HG03565 (cell line): ENCODE data around the gene MLPH.
"Not testable (repeated sequence)": the region's sequence is repeated elsewhere in the genome, so short reads cannot be mapped to it uniquely, and the experiment has no call there.

Experiments used
- ATAC-seq: cut with Tn5 transposase; IDR thresholded peaks from one replicate; pipeline ENCODE4 v1.9.1; 2021; ENCODE audit warnings: mild to moderate bottlenecking, moderate library complexity; ENCODE audit not compliant: unreplicated experiment

MLPH gene

GRCh38 chr2:237577956-237578870 is 91.2 kb downstream of the MLPH start:
- no peak for ATAC-seq

- ATAC-seq: no peak
Observed at GRCh38 chr2:237581326-237581725, 94.3 kb downstream of the MLPH start.

GRCh38 chr2:237581751-237582746 is 95.0 kb downstream of the MLPH start:
- ATAC-seq: no peak

- ATAC-seq: no peak
Observed at GRCh38 chr2:237583385-237584295, 96.6 kb downstream of the MLPH start.

- ATAC-seq: no peak
Observed at GRCh38 chr2:237585590-237586221, 98.7 kb downstream of the MLPH start.

GRCh38 chr2:237588044-237588696 is 101.1 kb downstream of the MLPH start:
- ATAC-seq: no peak

- no peak for ATAC-seq
Observed at GRCh38 chr2:237590272-237591140, 103.5 kb downstream of the MLPH start, which contains the start of gene RAB17. Gene RAB17, minus strand, starts transcription at chr2:237590734. Its CDS starts 4,580 bp downstream, at chr2:237586154.

GRCh38 chr2:237591141-237591881 is 104.3 kb downstream of the MLPH start:
- no peak for ATAC-seq

GRCh38 chr2:237592425-237592980 is 105.5 kb downstream of the MLPH start:
- ATAC-seq: no peak

- ATAC-seq: no peak
Observed at GRCh38 chr2:237593036-237593435, 106.0 kb downstream of the MLPH start.

GRCh38 chr2:237593596-237594320 is 106.7 kb downstream of the MLPH start:
- ATAC-seq: no peak

GRCh38 chr2:237594514-237594871 is 107.4 kb downstream of the MLPH start:
- no peak for ATAC-seq

GRCh38 chr2:237595829-237596519 is 108.9 kb downstream of the MLPH start:
- ATAC-seq: not testable (repeated sequence)

GRCh38 chr2:237596520-237597195 is 109.6 kb downstream of the MLPH start:
- ATAC-seq: no peak
